ENCODE data around the gene KCNH3. TPM values are rescaled to one million over a fixed set of nuclear protein-coding genes. Genes with fewer than 3 reads are reported as not detected.
"Not testable (repeated sequence)": the region's sequence is repeated elsewhere in the genome, so short reads cannot be mapped to it uniquely, and the experiment has no call there.

The KCNH3 gene
- total and polyA plus RNA-seq, 2 of the 8 experiments (the other 6 are each of a cell fraction or from before 2014, with no cell fraction given) = 0.24 to 0.50 TPM

DNA sequence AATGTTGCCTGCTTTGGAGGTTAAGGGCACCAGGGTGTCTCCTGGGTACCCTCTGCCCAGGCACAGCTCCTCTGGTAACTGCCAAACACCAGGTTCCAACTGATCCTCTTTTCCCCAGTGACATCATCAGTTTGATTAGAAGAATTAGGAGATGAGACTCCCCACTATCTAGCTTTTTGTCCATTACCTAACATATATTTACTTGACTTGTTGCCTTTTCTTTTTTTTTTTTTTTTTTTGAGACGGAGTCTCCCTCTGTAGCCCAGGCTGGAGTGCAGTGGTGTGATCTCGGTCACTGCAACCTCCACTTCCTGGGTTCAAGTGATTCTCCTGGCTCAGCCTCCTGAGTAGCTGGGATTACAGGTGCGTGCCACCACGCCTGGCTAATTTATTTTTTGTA lies 66.7 kb downstream of the KCNH3 start, which contains the start of gene FAM186B:
Gene FAM186B (minus strand): TSS at position 101 of the 400 bp plus-strand sequence. CDS start 162 bp downstream, outside the sequence.
- H2BK5ac ChIP-seq (ENCODE audit: low read depth, low read length); H2BK12ac ChIP-seq (ENCODE audit: low read depth, low read length); H3K27me3 ChIP-seq (replicated peaks in 1 of 4; ENCODE audit: control insufficient read depth in 3 of 4, extremely low read depth in 1 of 4, insufficient read depth in 3 of 4, low read length in 3 of 4); H2BK15ac ChIP-seq (ENCODE audit: low read length); H3K4ac ChIP-seq (replicated peaks; ENCODE audit: insufficient read length, low read depth, low read length); H4K8ac ChIP-seq (ENCODE audit: extremely low read depth, insufficient read depth, low read length); H4K5ac ChIP-seq (ENCODE audit: insufficient read length, low read depth, low read length); H3K23me2 ChIP-seq (ENCODE audit: low read depth, low read length); H3K9me3 ChIP-seq (ENCODE audit: insufficient read depth in 2 of 2, low read depth in 1 of 2, low read length in 1 of 2); H3K4me2 ChIP-seq (ENCODE audit: insufficient read depth in 1 of 2, low read depth in 2 of 2, low read length in 2 of 2); H2BK20ac ChIP-seq (ENCODE audit: low read length); H3K27ac ChIP-seq (ENCODE audit: low read depth, low read length); H3K14ac ChIP-seq (ENCODE audit: insufficient read length); H3K56ac ChIP-seq (replicated peaks; ENCODE audit: insufficient read length, low read depth, low read length); H3K36me3 ChIP-seq (ENCODE audit: control insufficient read depth in 2 of 4, insufficient read depth in 4 of 4, low read length in 3 of 4); H3K79me2 ChIP-seq (ENCODE audit: control insufficient read depth in 1 of 2, insufficient read depth in 2 of 2, low read length in 2 of 2); H3K4me1 ChIP-seq (replicated peaks in 1 of 4; ENCODE audit: control insufficient read depth in 3 of 4, insufficient read depth in 4 of 4, low read length in 3 of 4); H3K18ac ChIP-seq (ENCODE audit: extremely low read depth, low read length); H3K23ac ChIP-seq (ENCODE audit: insufficient read length); H4K20me1 ChIP-seq (replicated peaks in 1 of 2; ENCODE audit: control insufficient read depth in 1 of 2, insufficient read depth in 2 of 2, low read length in 2 of 2); H3K4me3 ChIP-seq (ENCODE audit: extremely low read depth in 1 of 4, insufficient read depth in 2 of 4, low read depth in 3 of 4, low read length in 4 of 4); FAIRE-seq; DNase-seq (ENCODE audit: low read depth in 1 of 2, low spot score in 2 of 2); H4K91ac ChIP-seq (replicated peaks; ENCODE audit: insufficient read length, low read length); H2BK120ac ChIP-seq (replicated peaks; ENCODE audit: low read depth, low read length); H3K79me1 ChIP-seq (ENCODE audit: low read depth, low read length); H3K9ac ChIP-seq (replicated peaks in 1 of 4; ENCODE audit: extremely low read depth in 1 of 4, low read depth in 3 of 4, low read length in 3 of 4); H2AFZ ChIP-seq (ENCODE audit: low read length): not testable (repeated sequence)
- H2AK5ac ChIP-seq (ENCODE audit: low read depth, low read length) = 0 out of 2 replicates have a peak within 1 kb of the TSS, but pooled peaks have one; percentile 53
- ChIA-PET CTCF (ENCODE audit: partially characterized antibody) (interaction anchor here (0.6 to 1.4 kb wide), 8 partner anchors 12 to 443 kb away, joined by 3 to 7 read pairs (median 4); partner anchors contain the start of gene TMBIM6), POLR2A (ENCODE audit: partially characterized antibody) (interaction anchor here (1.8 to 2.1 kb wide), 2 partner anchors 39 to 136 kb away, joined by 5 read pairs; partner anchors contain the start of gene TMBIM6)
- WGBS, 2 experiments (ENCODE audit: extremely low coverage in 1 of 2, insufficient coverage in 1 of 2, insufficient read length in 1 of 2, insufficient replicate concordance in 2 of 2, low coverage in 1 of 2, low lambda C conversion rate in 2 of 2, missing lambda C conversion rate in 1 of 2) = 77% methylated on average over 3 of the region's 4 CpGs; no CpG with 5 or more reads in 1 of the 2 experiments

Small RNA genes lying within 50 kb of the gene (small RNA-seq; reads per million reads assigned to genes)
- not detected for gene POLR2KP1 (ENCODE audit: insufficient read depth)
- gene RNU6-834P (ENCODE audit: insufficient read depth) = not detected

Other genes starting within 250 kb of the KCNH3 start
- 0.96 and 1.4 TPM in 2 replicates for gene PRPH, start 243.9 kb upstream of the KCNH3 start, total RNA-seq (2021; fragmentation: NEBNext Ultra II Directional; extraction: Animal tissue kit (Norgen Biotek cat#: 25700))
- 0.79 and 1.1 TPM in 2 replicates for gene PRPH, start 243.9 kb upstream of the KCNH3 start, polyA plus RNA-seq (2011; rRNA removed)
- gene TROAP, start 215.8 kb upstream of the KCNH3 start, total RNA-seq (2021; fragmentation: NEBNext Ultra II Directional; extraction: Animal tissue kit (Norgen Biotek cat#: 25700)) = 52.0 and 54.0 TPM in 2 replicates
- gene TROAP, start 215.8 kb upstream of the KCNH3 start, polyA plus RNA-seq (2011; rRNA removed) = 36.7 and 54.7 TPM in 2 replicates
- 0.28 and 0.59 TPM in 2 replicates for gene C1QL4, start 201.8 kb upstream of the KCNH3 start, total RNA-seq (2021; fragmentation: NEBNext Ultra II Directional; extraction: Animal tissue kit (Norgen Biotek cat#: 25700))
- 0.63 and 0.77 TPM in 2 replicates for gene C1QL4, start 201.8 kb upstream of the KCNH3 start, polyA plus RNA-seq (2011; rRNA removed)
- gene DNAJC22, start 192.1 kb upstream of the KCNH3 start, total RNA-seq (2021; fragmentation: NEBNext Ultra II Directional; extraction: Animal tissue kit (Norgen Biotek cat#: 25700)) = 0.13 and 0.39 TPM in 2 replicates
- 0.19 and 0.20 TPM in 2 replicates for gene DNAJC22, start 192.1 kb upstream of the KCNH3 start, polyA plus RNA-seq (2011; rRNA removed)
- gene SPATS2, start 171.6 kb upstream of the KCNH3 start, total RNA-seq (2021; fragmentation: NEBNext Ultra II Directional; extraction: Animal tissue kit (Norgen Biotek cat#: 25700)) = 21.3 and 24.5 TPM in 2 replicates
- 12.7 and 19.2 TPM in 2 replicates for gene SPATS2, start 171.6 kb upstream of the KCNH3 start, polyA plus RNA-seq (2011; rRNA removed)
- gene MCRS1, start 29.1 kb downstream of the KCNH3 start, total RNA-seq (2021; fragmentation: NEBNext Ultra II Directional; extraction: Animal tissue kit (Norgen Biotek cat#: 25700)) = 90.3 and 92.5 TPM in 2 replicates
- gene MCRS1, start 29.1 kb downstream of the KCNH3 start, polyA plus RNA-seq (2011; rRNA removed) = 139 and 170 TPM in 2 replicates
- gene FAM186B, start 66.6 kb downstream of the KCNH3 start, total RNA-seq (2021; fragmentation: NEBNext Ultra II Directional; extraction: Animal tissue kit (Norgen Biotek cat#: 25700)) = 0.21 and 0.73 TPM in 2 replicates
- 0.12 and 0.13 TPM in 2 replicates for gene FAM186B, start 66.6 kb downstream of the KCNH3 start, polyA plus RNA-seq (2011; rRNA removed)
- gene PRPF40B, start 84.5 kb downstream of the KCNH3 start, total RNA-seq (2021; fragmentation: NEBNext Ultra II Directional; extraction: Animal tissue kit (Norgen Biotek cat#: 25700)) = 24.4 and 26.8 TPM in 2 replicates
- gene PRPF40B, start 84.5 kb downstream of the KCNH3 start, polyA plus RNA-seq (2011; rRNA removed) = 14.4 and 23.5 TPM in 2 replicates
- 27.6 and 29.0 TPM in 2 replicates for gene FMNL3, start 168.4 kb downstream of the KCNH3 start, total RNA-seq (2021; fragmentation: NEBNext Ultra II Directional; extraction: Animal tissue kit (Norgen Biotek cat#: 25700))
- gene FMNL3, start 168.4 kb downstream of the KCNH3 start, polyA plus RNA-seq (2011; rRNA removed) = 8.6 and 11.4 TPM in 2 replicates
- 413 and 423 TPM in 2 replicates for gene TMBIM6, start 202.5 kb downstream of the KCNH3 start, total RNA-seq (2021; fragmentation: NEBNext Ultra II Directional; extraction: Animal tissue kit (Norgen Biotek cat#: 25700))
- gene TMBIM6, start 202.5 kb downstream of the KCNH3 start, polyA plus RNA-seq (2011; rRNA removed) = 417 and 556 TPM in 2 replicates

Measured in H1 (cell line).